H9 (cell line): Measurements from ENCODE around the gene CPAMD8. TPM values are rescaled to one million over a fixed set of nuclear protein-coding genes. Genes with fewer than 3 reads are reported as not detected.

Experiments used
- DNase-seq: peaks from one replicate; pipeline ENCODE4 v3.0.0-alpha.2; 2017
- H2AFZ ChIP-seq: one replicate; pipeline ENCODE4 v1.6.1; 2013; ENCODE audit warnings: mild to moderate bottlenecking, low read length, control low read depth, moderate library complexity
- H2AK5ac ChIP-seq: 2 replicates; pipeline ENCODE4 v1.6.1; 2013; ENCODE audit warnings: low read length, control low read depth, mixed read lengths; ENCODE audit not compliant: insufficient read length
- H2BK120ac ChIP-seq: one replicate; pipeline ENCODE4 v1.6.1; 2013; ENCODE audit warnings: low read depth, mild to moderate bottlenecking, low read length, control low read depth, inconsistent platforms; ENCODE audit not compliant: poor library complexity, severe bottlenecking
- H2BK12ac ChIP-seq: 2 replicates; pipeline ENCODE4 v1.6.1; 2013; ENCODE audit warnings: low read length, control low read depth, mixed read lengths, low read depth; ENCODE audit not compliant: insufficient read length
- H2BK15ac ChIP-seq: 2 replicates; pipeline ENCODE4 v1.6.1; 2013; ENCODE audit warnings: low read depth, low read length, control low read depth
- H2BK20ac ChIP-seq: one replicate; pipeline ENCODE4 v1.6.1; 2013; ENCODE audit warnings: low read depth, mild to moderate bottlenecking, low read length, control low read depth, inconsistent platforms; ENCODE audit not compliant: poor library complexity, severe bottlenecking
- H2BK5ac ChIP-seq: 2 replicates; pipeline ENCODE4 v1.6.1; 2013; ENCODE audit warnings: low read length, control low read depth, mixed read lengths; ENCODE audit not compliant: insufficient read length
- H3K14ac ChIP-seq: 2 replicates; pipeline ENCODE4 v1.6.1; 2013; ENCODE audit warnings: low read length, control low read depth; ENCODE audit not compliant: insufficient read depth
- H3K18ac ChIP-seq: 2 replicates; pipeline ENCODE4 v1.6.1; 2013; ENCODE audit warnings: low read depth, mild to moderate bottlenecking, mixed read lengths, low read length, control low read depth; ENCODE audit not compliant: insufficient read length
- H3K23ac ChIP-seq: 2 replicates; pipeline ENCODE4 v1.6.1; 2013; ENCODE audit warnings: low read length, control low read depth, mixed read lengths, low read depth; ENCODE audit not compliant: insufficient read length
- H3K23me2 ChIP-seq: 2 replicates; pipeline ENCODE4 v1.6.1; 2013; ENCODE audit warnings: low read depth, mild to moderate bottlenecking, mixed read lengths, low read length, control low read depth; ENCODE audit not compliant: insufficient read length, poor library complexity, severe bottlenecking
- H3K27ac ChIP-seq: 2 replicates; pipeline ENCODE4 v1.5.1; 2013; ENCODE audit warnings: low read length, control low read depth, mixed read lengths, low read depth; ENCODE audit not compliant: insufficient read length
- H3K27me3 ChIP-seq: 2 replicates; pipeline ENCODE4 v1.6.1; 2013; ENCODE audit warnings: low read length, control low read depth, inconsistent platforms; ENCODE audit not compliant: insufficient read depth
- H3K4ac ChIP-seq: 2 replicates; pipeline ENCODE4 v1.6.1; 2013; ENCODE audit warnings: low read depth, mild to moderate bottlenecking, control low read depth, inconsistent platforms, low read length, moderate library complexity
- H3K4me1 ChIP-seq: 2 replicates; pipeline ENCODE4 v1.6.1; 2013; ENCODE audit warnings: low read length, control low read depth, inconsistent platforms; ENCODE audit not compliant: insufficient read depth
- H3K4me2 ChIP-seq: 2 replicates; pipeline ENCODE4 v1.6.1; 2013; ENCODE audit warnings: low read length, control low read depth, mixed read lengths; ENCODE audit not compliant: insufficient read length, insufficient read depth
- H3K56ac ChIP-seq: 2 replicates; pipeline ENCODE4 v1.6.1; 2013; ENCODE audit warnings: low read depth, mild to moderate bottlenecking, mixed read lengths, low read length, control low read depth; ENCODE audit not compliant: insufficient read length
- H3K79me1 ChIP-seq: 2 replicates; pipeline ENCODE4 v1.6.1; 2013; ENCODE audit warnings: low read depth, mild to moderate bottlenecking, moderate library complexity, low read length, control low read depth, inconsistent platforms; ENCODE audit not compliant: insufficient read depth, poor library complexity, severe bottlenecking
- H3K79me2 ChIP-seq: 2 replicates; pipeline ENCODE4 v1.6.1; 2013; ENCODE audit warnings: low read length, control low read depth, inconsistent platforms; ENCODE audit not compliant: insufficient read depth
- H3K9ac ChIP-seq: 2 replicates; pipeline ENCODE4 v1.6.1; 2013; ENCODE audit warnings: low read length, control low read depth, mixed read lengths; ENCODE audit not compliant: insufficient read length; ENCODE audit errors: extremely low read depth
- H3K9me3 ChIP-seq: one replicate; pipeline ENCODE4 v1.6.1; 2013; ENCODE audit warnings: low read depth, low read length, inconsistent platforms; ENCODE audit not compliant: control insufficient read depth
- H3T11ph ChIP-seq: one replicate; pipeline ENCODE4 v1.6.1; 2013; ENCODE audit warnings: mild to moderate bottlenecking, low read length, control low read depth, inconsistent platforms
- H4K20me1 ChIP-seq: one replicate; pipeline ENCODE4 v1.6.1; 2013; ENCODE audit not compliant: control insufficient read depth, insufficient read length, insufficient read depth
- H4K5ac ChIP-seq: 2 replicates; pipeline ENCODE4 v1.6.1; 2013; ENCODE audit warnings: low read depth, mild to moderate bottlenecking, mixed read lengths, low read length, control low read depth; ENCODE audit not compliant: insufficient read length
- H4K8ac ChIP-seq: replicated peaks from 2 replicates; pipeline ENCODE4 v1.6.1; 2013; ENCODE audit warnings: low read length, control low read depth, mixed read lengths, low read depth; ENCODE audit not compliant: insufficient read length
- H4K91ac ChIP-seq: 2 replicates; pipeline ENCODE4 v1.6.1; 2013; ENCODE audit warnings: low read depth, mild to moderate bottlenecking, moderate library complexity, mixed read lengths, low read length, control low read depth; ENCODE audit not compliant: insufficient read length
- H3K27ac Mint-ChIP-seq, 3 experiments: 2 replicates in 2 of 3; 3 replicates in 1 of 3; pipeline ENCODE4 v1.8.0; 2020 to 2021; ENCODE audit warnings: mixed read lengths in 3 of 3, mild to moderate bottlenecking in 1 of 3, moderate library complexity in 1 of 3
- H3K27me3 Mint-ChIP-seq: 2 replicates; pipeline ENCODE4 v1.8.0; 2021; ENCODE audit warnings: low read depth, mild to moderate bottlenecking, moderate library complexity, mixed read lengths
- H3K36me3 Mint-ChIP-seq, 3 experiments: 2 replicates in 2 of 3; 3 replicates in 1 of 3; pipeline ENCODE4 v1.8.0; 2020 to 2021; ENCODE audit warnings: low read depth in 3 of 3, mixed read lengths in 3 of 3; ENCODE audit not compliant: insufficient read depth in 1 of 3
- H3K4me1 Mint-ChIP-seq, 2 experiments: 2 replicates each; pipeline ENCODE4 v1.8.0; 2020; ENCODE audit warnings: mixed read lengths in 2 of 2
- H3K4me3 Mint-ChIP-seq, 2 experiments: 2 replicates in 1 of 2; 3 replicates in 1 of 2; pipeline ENCODE4 v1.8.0; 2020 to 2021; ENCODE audit warnings: mild to moderate bottlenecking in 2 of 2, mixed read lengths in 2 of 2, moderate library complexity in 1 of 2
- H3K9me3 Mint-ChIP-seq, 2 experiments: 2 replicates in 1 of 2; 3 replicates in 1 of 2; pipeline ENCODE4 v1.8.0; 2020; ENCODE audit warnings: mild to moderate bottlenecking in 2 of 2, mixed read lengths in 2 of 2, moderate library complexity in 1 of 2
- CTCF ChIP-seq: fragments of 200-600 bp; sonication (generic); conservative IDR thresholded peaks from 3 replicates; pipeline ENCODE4 v1.8.0; 2021; ENCODE audit warnings: antibody characterized with exemption, mild to moderate bottlenecking
- WGBS: extraction: QIAGEN DNeasy Blood & Tissue Kit; methylation state at CpG from one replicate; pipeline ENCODE4 v1.1.7; 2013; ENCODE audit warnings: missing lambda C conversion rate, low lambda C conversion rate, mixed read lengths; ENCODE audit not compliant: insufficient read length; ENCODE audit errors: extremely low coverage; 5-methylcytosine and 5-hydroxymethylcytosine counted together
- total RNA-seq: library from RNA; stranded (reverse); gene quantifications from 2 replicates; pipeline ENCODE4 v1.2.1, GENCODE V29; 2021

Gene CPAMD8
- total RNA-seq, 1 experiment from 2014 or later, result 12.0 TPM

GRCh38 chr19:16893686-16893989 is 133.0 kb downstream of the CPAMD8 start:
- no peak overlapping the region for H3K14ac ChIP-seq
- DNase-seq, result no peak

More at GRCh38 chr19:16893686-16893989, 133.0 kb downstream of the CPAMD8 start:
- no peaks in the 10 kb centered on the region for H3K79me2 ChIP-seq
- no peak overlapping the region for H3K9ac ChIP-seq
- no peak overlapping the region for H2BK120ac ChIP-seq
- no peak overlapping the region for H4K91ac ChIP-seq
- no peak overlapping the region for H4K8ac ChIP-seq
- WGBS, result no CpG with 5 or more reads among the region's 14 CpGs
- no peak overlapping the region for H2BK15ac ChIP-seq
- no peak overlapping the region for H2BK20ac ChIP-seq
- no peak overlapping the region for H3K18ac ChIP-seq
- no peak overlapping the region for H3K23ac ChIP-seq
- H3K4ac ChIP-seq, result no peak overlapping the region
- H4K20me1 ChIP-seq, result no peaks in the 10 kb centered on the region
- no peak overlapping the region for H3T11ph ChIP-seq
- H2BK12ac ChIP-seq, result no peak overlapping the region
- H3K27me3 ChIP-seq, result peaks cover 4% of the 10 kb centered on the region; the same call in 1 of the 2 replicates
- no peak overlapping the region for H3K4me2 ChIP-seq
- H4K5ac ChIP-seq, result no peak overlapping the region
- H3K9me3 ChIP-seq, result no peaks in the 10 kb centered on the region
- no peaks in the 10 kb centered on the region for H3K4me1 ChIP-seq
- peaks cover 0 to 5% of the 10 kb centered on the region in 2 experiments; a peak in 2 of 4 replicates for H3K4me1 Mint-ChIP-seq
- no peaks in the 10 kb centered on the region for H3K36me3 Mint-ChIP-seq
- no peak overlapping the region for H3K27ac Mint-ChIP-seq
- no peak overlapping the region for H3K27ac ChIP-seq
- H3K4me3 Mint-ChIP-seq, result no peak overlapping the region
- H2BK5ac ChIP-seq, result no peak overlapping the region
- peaks cover 11% of the 10 kb centered on the region for H3K23me2 ChIP-seq
- peaks cover 23% of the 10 kb centered on the region for H3K27me3 Mint-ChIP-seq
- no peaks in the 10 kb centered on the region for H3K79me1 ChIP-seq
- H3K9me3 Mint-ChIP-seq, result no peaks in the 10 kb centered on the region; a peak in 1 of 5 replicates
- no peak overlapping the region for H2AFZ ChIP-seq
- no peak overlapping the region for H3K56ac ChIP-seq
- no peak for TF ChIP-seq CTCF
- H2AK5ac ChIP-seq, result no peak overlapping the region
